Endothelial cell of umbilical vein (primary cell): ENCODE measurements around the gene SLC25A45. TPM values are rescaled to one million over a fixed set of nuclear protein-coding genes. Genes with fewer than 3 reads are reported as not detected.

Experiments used
- BruUV-seq: library from RNA; stranded (reverse); fragments of 400-500 nt; replicated peaks from 2 replicates; lab custom pipeline; 2021; lab: Mats Ljungman, UMichigan
- CTCF ChIA-PET: fragments of 300-600, 350-600 bp; sonication (Branson Sonifier 250); formaldehyde crosslinking; loops from one replicate; lab custom pipeline; 2021; ENCODE audit warnings: antibody characterized with exemption, inconsistent platforms; lab: Charles Lee
- POLR2A ChIA-PET: fragments of 300-600, 350-600 bp; sonication (Branson Sonifier 250); formaldehyde crosslinking; loops from one replicate; lab custom pipeline; 2021; ENCODE audit warnings: antibody characterized with exemption, inconsistent platforms; lab: Charles Lee
- DNase-seq: peaks from one replicate; pipeline ENCODE4 v3.0.0-alpha.2; 2011; ENCODE audit warnings: low read depth, low spot score
- FAIRE-seq: peaks from 2 replicates; lab custom pipeline; 2011; peaks lifted over from hg19 to GRCh38; lab: Jason Lieb, UNC
- H2AFZ ChIP-seq: 2 replicates; pipeline ENCODE4 v1.6.0; 2012; ENCODE audit warnings: low read depth, low read length, control low read depth, inconsistent platforms
- H3K27ac ChIP-seq: 2 replicates; pipeline ENCODE4 v1.5.1; 2011; ENCODE audit warnings: low read depth, mild to moderate bottlenecking, control low read depth, low read length, moderate library complexity; ENCODE audit not compliant: insufficient read depth
- H3K27me3 ChIP-seq, 2 experiments: 2 replicates each; pipeline versions ENCODE4 v1.6.0 to v1.6.1; 2011; ENCODE audit warnings: low read length in 2 of 2, mixed read lengths in 1 of 2; ENCODE audit not compliant: control insufficient read depth in 2 of 2, insufficient read depth in 2 of 2
- H3K36me3 ChIP-seq, 2 experiments: 2 replicates in 1 of 2; 3 replicates in 1 of 2; pipeline ENCODE4 v1.5.1; 2011; ENCODE audit warnings: low read length in 2 of 2, mild to moderate bottlenecking in 1 of 2, moderate library complexity in 1 of 2; ENCODE audit not compliant: control insufficient read depth in 2 of 2, insufficient read depth in 2 of 2; ENCODE audit errors: extremely low read depth in 1 of 2
- H3K4me1 ChIP-seq: 3 replicates; pipeline ENCODE4 v1.5.1; 2011; ENCODE audit warnings: mild to moderate bottlenecking, low read length; ENCODE audit not compliant: control insufficient read depth, insufficient read depth; ENCODE audit errors: extremely low read depth
- H3K4me2 ChIP-seq: 2 replicates; pipeline ENCODE4 v1.6.1; 2011; ENCODE audit warnings: low read length, control low read depth, mixed read lengths; ENCODE audit not compliant: insufficient read depth
- H3K4me3 ChIP-seq, 3 experiments: fragments of 200-600 bp in 1 of 3; sonication (generic), shearing (Covaris generic) in 1 of 3; replicated peaks in 1 of 3; 2 replicates each; pipeline ENCODE4 v1.5.1; 2011 to 2016; ENCODE audit warnings: control low read depth in 3 of 3, low read length in 3 of 3, mild to moderate bottlenecking in 2 of 3, inconsistent platforms in 1 of 3, low read depth in 1 of 3, moderate library complexity in 1 of 3; ENCODE audit not compliant: insufficient read depth in 1 of 3
- H3K79me2 ChIP-seq: 2 replicates; pipeline ENCODE4 v1.6.0; 2012; ENCODE audit warnings: low read length, inconsistent platforms; ENCODE audit not compliant: control insufficient read depth, insufficient read depth
- H3K9ac ChIP-seq: replicated peaks from 2 replicates; pipeline ENCODE3; 2011; ENCODE audit warnings: low read length, control low read depth; ENCODE audit not compliant: insufficient read depth; ENCODE audit errors: extremely low read depth
- H3K9me1 ChIP-seq: replicated peaks from 3 replicates; pipeline ENCODE4 v1.6.0; 2011; ENCODE audit warnings: mild to moderate bottlenecking, low read length; ENCODE audit not compliant: control insufficient read depth, insufficient read depth; ENCODE audit errors: extremely low read depth
- H3K9me3 ChIP-seq: replicated peaks from 2 replicates; pipeline ENCODE4 v1.5.1; 2012; ENCODE audit warnings: low read length, inconsistent platforms; ENCODE audit not compliant: control insufficient read depth, insufficient read depth
- H4K20me1 ChIP-seq: replicated peaks from 2 replicates; pipeline ENCODE3; 2011; ENCODE audit warnings: mild to moderate bottlenecking, low read length; ENCODE audit not compliant: control insufficient read depth, insufficient read depth; ENCODE audit errors: extremely low read depth
- CTCF ChIP-seq, 2 donors: IDR thresholded peaks; 1 replicate in 1 of 2; 2 replicates in 1 of 2; pipeline ENCODE4 v1.5.1; 2011; ENCODE audit warnings: low read length in 2 of 2, mild to moderate bottlenecking in 2 of 2, moderate library complexity in 2 of 2, control low read depth in 1 of 2, inconsistent platforms in 1 of 2, low read depth in 1 of 2; ENCODE audit not compliant: insufficient read depth in 1 of 2; ENCODE audit errors: extremely low read depth in 1 of 2
- MYC ChIP-seq: IDR thresholded peaks from one replicate; pipeline ENCODE4 v1.6.1; 2011; ENCODE audit warnings: mild to moderate bottlenecking, low read depth, low read length
- POLR2A ChIP-seq: IDR thresholded peaks from 2 replicates; pipeline ENCODE4 v1.6.1; 2012; ENCODE audit warnings: low read depth, mild to moderate bottlenecking, control low read depth, low read length
- dilution Hi-C: fragments of 300-500 bp; cut with MboI; formaldehyde crosslinking; loops from one replicate; pipeline ENCODE4 v1.15.0; 2019; ENCODE audit warnings: low sequenced_read_pairs; ENCODE audit not compliant: extremely low pct_ligation_motif_present
- intact Hi-C: fragments of 100-400 bp; cut with micrococcal nuclease; formaldehyde crosslinking; loops from one replicate; pipeline ENCODE4 v1.10.0; 2022
- polyA plus RNA-seq, 4 experiments: library from polyadenylated mRNA; depleted of rRNA in 3 of 4; stranded (reverse) in 3 of 4; unstranded in 1 of 4; fragments of >200 nt; gene quantifications; 2 replicates each; pipeline versions ENCODE4 v1.2.1 to v1.2.3, GENCODE V29; 2011 to 2012; ENCODE audit warnings: missing spikeins in 1 of 4
- total RNA-seq: library from RNA; stranded (reverse); gene quantifications from 2 replicates; pipeline ENCODE4 v1.2.3, GENCODE V29; 2021

SLC25A45 gene
- total and polyA plus RNA-seq, 2 donors (not counting 3 experiments of a cell fraction or from before 2014, with no cell fraction given) = 1.2 to 3.1 TPM

DNA sequence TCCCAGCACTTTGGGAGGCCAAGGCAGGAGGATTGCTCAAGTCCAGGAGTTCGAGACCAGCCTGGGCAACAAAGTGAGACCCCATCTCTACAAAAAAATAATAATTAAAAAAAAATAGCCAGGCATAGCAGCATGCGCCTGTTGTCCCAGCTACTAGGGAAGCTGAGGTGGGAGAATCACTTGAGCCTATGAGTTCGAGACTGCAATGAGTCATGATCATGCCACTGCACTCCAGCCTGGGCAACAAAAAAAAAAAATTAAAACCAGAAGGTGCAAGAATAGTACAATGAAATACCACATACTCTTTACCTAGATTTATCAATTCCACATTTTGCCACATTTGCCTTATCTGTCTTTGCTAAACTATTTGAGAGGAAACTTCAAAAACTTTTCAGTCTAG is 40.6 kb downstream of the SLC25A45 start:
- ChIA-PET CTCF (interaction anchor here (0.8 to 2.4 kb wide), 4 partner anchors 10 to 67 kb away, joined by 3 to 6 read pairs (median 4); partner anchors contain the start of gene CDC42EP2), POLR2A (no interaction called here)
- FAIRE-seq (peak; percentile 18), DNase-seq (no peak)
- dilution Hi-C loops = no loop called here
- Histone ChIP-seq H3K27me3 (no peaks in the 10 kb centered on the region), H3K4me1 (no peaks in the 10 kb centered on the region), H3K36me3 (peaks cover 31 to 49% of the 10 kb centered on the region in 2 experiments), H3K79me2 (peaks cover 30% of the 10 kb centered on the region), H3K4me3 (no peak overlapping the region), H3K27ac (no peak overlapping the region), H3K4me2 (no peak overlapping the region), H2AFZ (no peak overlapping the region), H3K9ac (no peak overlapping the region), H4K20me1 (peaks cover 3% of the 10 kb centered on the region), H3K9me1 (no peaks in the 10 kb centered on the region), H3K9me3 (no peaks in the 10 kb centered on the region)
- BruUV-seq = no TSS peak
- TF ChIP-seq MYC = no peak
- TF ChIP-seq POLR2A = no peak
- intact Hi-C loops = no loop called here

GRCh38 chr11:65340226-65340625 is 42.2 kb downstream of the SLC25A45 start:
- no TSS peak for BruUV-seq
- peaks cover 44% of the 10 kb centered on the region for H3K79me2 ChIP-seq
- H3K27ac ChIP-seq = no peak overlapping the region
- no peaks in the 10 kb centered on the region for H3K9me1 ChIP-seq
- TF ChIP-seq CTCF (IDR thresholded peaks at IDR 0.05; ENCODE audit: extremely low read depth in 1 of 2, insufficient read depth in 1 of 2, low read depth in 1 of 2, low read length in 2 of 2) = no peak
- peaks cover 3% of the 10 kb centered on the region for H4K20me1 ChIP-seq
- H3K9me3 ChIP-seq = no peaks in the 10 kb centered on the region
- intact Hi-C loops = no loop called here
- H3K4me1 ChIP-seq = peaks cover 3% of the 10 kb centered on the region
- no peaks in the 10 kb centered on the region for H3K27me3 ChIP-seq
- ChIA-PET CTCF (interaction anchor here (2.4 kb wide), 1 partner anchor 10 kb away, joined by 6 read pairs; no protein-coding TSS in a partner anchor), POLR2A (no interaction called here)
- no peak overlapping the region for H2AFZ ChIP-seq
- no peak overlapping the region for H3K4me3 ChIP-seq
- no peak overlapping the region for H3K4me2 ChIP-seq
- DNase-seq = no peak
- dilution Hi-C loops = no loop called here
- no peak overlapping the region for H3K9ac ChIP-seq
- FAIRE-seq = no peak
- H3K36me3 ChIP-seq = peaks cover 26 to 38% of the 10 kb centered on the region in 2 experiments
